B cell (primary cell): ENCODE data around the gene OR8B8.

Experiments
- CTCF ChIP-seq: fragments of 200-600 bp; IDR thresholded peaks from one replicate; pipeline ENCODE4 v1.8.0; 2022; ENCODE audit warnings: antibody characterized with exemption, mild to moderate bottlenecking
- EZH2 ChIP-seq: IDR thresholded peaks from 2 replicates; pipeline ENCODE4 v1.6.1; 2012; ENCODE audit warnings: borderline replicate concordance, low read depth, mild to moderate bottlenecking, moderate library complexity, low read length; ENCODE audit not compliant: insufficient read depth, poor library complexity, severe bottlenecking

DNA sequence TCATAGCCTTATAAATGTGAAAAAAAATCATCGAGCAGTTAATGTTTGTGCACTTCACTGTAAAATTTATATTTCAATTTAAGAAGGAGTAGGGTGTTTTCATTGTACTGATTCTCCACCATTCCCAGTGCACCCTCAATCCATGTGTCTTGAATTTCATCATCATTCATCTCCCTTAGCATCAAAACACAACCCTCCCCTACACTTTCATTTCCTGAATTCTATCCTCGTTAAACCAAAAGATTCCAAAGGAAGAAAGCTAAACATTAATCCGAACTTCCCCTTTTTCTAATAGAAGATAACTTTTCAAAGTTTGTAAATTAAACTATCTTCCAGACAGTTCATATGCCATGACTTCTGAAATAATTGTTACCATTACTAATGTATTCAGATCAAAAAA lies 34.1 kb upstream of the OR8B8 start:
- TF ChIP-seq CTCF (no peak), EZH2 (no peak)
